Measurements from ENCODE around the gene SCGB1D1.

Gene SCGB1D1

GRCh38 chr11:62172294-62172693 is 17.7 kb upstream of the SCGB1D1 start:
- Histone ChIP-seq H2BK120ac (ENCODE audit: low read depth, low read length) (no peak overlapping the region), H3K9me3 (replicated peaks in 1 of 2; ENCODE audit: control insufficient read depth in 2 of 2, insufficient read depth in 1 of 2, low read depth in 1 of 2, low read length in 2 of 2) (no peaks in the 10 kb centered on the region), H2BK12ac (ENCODE audit: low read length) (no peak overlapping the region), H3K36me3 (replicated peaks in 1 of 2; ENCODE audit: control insufficient read depth in 2 of 2, insufficient read depth in 2 of 2, low read length in 2 of 2) (no peaks in the 10 kb centered on the region), H3K4me1 (ENCODE audit: control insufficient read depth in 2 of 2, insufficient read depth in 1 of 2, low read depth in 1 of 2, low read length in 2 of 2) (peaks cover 0 to 1% of the 10 kb centered on the region in 2 donors), H4K91ac (ENCODE audit: low read depth, low read length, poor library complexity) (no peak overlapping the region), H3K18ac (ENCODE audit: low read length) (no peak overlapping the region), H3K4me2 (ENCODE audit: insufficient read depth, low read length, poor library complexity, severe bottlenecking) (no peak overlapping the region), H3K14ac (ENCODE audit: low read length) (no peak overlapping the region), H3K4ac (ENCODE audit: low read length) (no peak overlapping the region), H3K4me3 (ENCODE audit: low read length in 2 of 2) (no peak overlapping the region), H3K9ac (ENCODE audit: low read depth, low read length, poor library complexity) (no peak overlapping the region), H4K8ac (ENCODE audit: low read depth, low read length) (no peak overlapping the region), H2AK5ac (ENCODE audit: low read depth, low read length) (no peak overlapping the region), H3K27ac (replicated peaks; ENCODE audit: low read length) (no peak overlapping the region), H3K23ac (ENCODE audit: low read depth, low read length, poor library complexity) (no peak overlapping the region), H2BK15ac (ENCODE audit: low read length) (no peak overlapping the region), H3K79me1 (ENCODE audit: low read depth, low read length) (no peaks in the 10 kb centered on the region), H2BK5ac (ENCODE audit: low read length) (no peak overlapping the region), H3K27me3 (ENCODE audit: control insufficient read depth in 3 of 3, insufficient read depth in 3 of 3, low read depth in 1 of 3, low read length in 3 of 3) (peaks cover 0 to 34% (median 2%) of the 10 kb centered on the region in 3 experiments), H2AFZ (ENCODE audit: low read length) (no peak overlapping the region)
- WGBS, 2 donors (ENCODE audit: extremely low coverage in 2 of 2, insufficient read length in 2 of 2, insufficient replicate concordance in 1 of 2), result no CpG with 5 or more reads among the region's 7 CpGs
- DNase-seq (ENCODE audit: low spot score), result no peak

DNA sequence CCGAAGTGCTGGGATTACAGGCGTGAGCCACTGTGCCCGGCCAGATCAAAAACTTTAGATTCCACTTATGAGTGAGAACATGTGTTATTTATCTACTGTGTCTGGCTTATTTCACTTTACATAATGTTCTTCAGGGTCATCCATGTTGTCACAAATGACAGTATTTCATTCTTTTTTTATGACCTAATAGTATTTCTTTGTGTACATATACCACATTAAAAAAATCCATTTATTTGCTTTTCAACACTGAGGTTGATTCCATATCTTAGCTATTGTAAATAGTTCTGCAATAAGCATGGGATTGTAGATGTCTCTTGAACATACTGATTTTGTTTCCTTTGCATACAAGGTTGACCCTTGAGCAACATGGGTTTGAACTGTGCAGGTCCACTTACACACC is 13.2 kb upstream of the SCGB1D1 start:
- no peak overlapping the region for H3K4me3 ChIP-seq (ENCODE audit: low read length in 2 of 2)
- H2BK12ac ChIP-seq (ENCODE audit: low read length), result no peak overlapping the region
- no peak overlapping the region for H3K27ac ChIP-seq (replicated peaks; ENCODE audit: low read length)
- no peak overlapping the region for H4K8ac ChIP-seq (ENCODE audit: low read depth, low read length)
- WGBS, 2 donors (ENCODE audit: extremely low coverage in 2 of 2, insufficient read length in 2 of 2, insufficient replicate concordance in 1 of 2), result no CpG with 5 or more reads among the region's 3 CpGs
- H3K18ac ChIP-seq (ENCODE audit: low read length), result no peak overlapping the region
- no peak overlapping the region for H2AFZ ChIP-seq (ENCODE audit: low read length)
- no peak overlapping the region for H3K23ac ChIP-seq (ENCODE audit: low read depth, low read length, poor library complexity)
- H3K4ac ChIP-seq (ENCODE audit: low read length), result no peak overlapping the region
- no peak overlapping the region for H3K14ac ChIP-seq (ENCODE audit: low read length)
- H3K79me1 ChIP-seq (ENCODE audit: low read depth, low read length), result no peaks in the 10 kb centered on the region
- H2BK120ac ChIP-seq (ENCODE audit: low read depth, low read length), result no peak overlapping the region
- no peak overlapping the region for H2BK5ac ChIP-seq (ENCODE audit: low read length)
- no peak overlapping the region for H4K91ac ChIP-seq (ENCODE audit: low read depth, low read length, poor library complexity)
- H3K9me3 ChIP-seq (replicated peaks in 1 of 2; ENCODE audit: control insufficient read depth in 2 of 2, insufficient read depth in 1 of 2, low read depth in 1 of 2, low read length in 2 of 2), result no peaks in the 10 kb centered on the region
- H3K9ac ChIP-seq (ENCODE audit: low read depth, low read length, poor library complexity), result no peak overlapping the region
- no peak for DNase-seq (ENCODE audit: low spot score)
- no peak overlapping the region for H3K4me2 ChIP-seq (ENCODE audit: insufficient read depth, low read length, poor library complexity, severe bottlenecking)
- H2BK15ac ChIP-seq (ENCODE audit: low read length), result no peak overlapping the region
- no peaks in the 10 kb centered on the region for H3K36me3 ChIP-seq (replicated peaks in 1 of 2; ENCODE audit: control insufficient read depth in 2 of 2, insufficient read depth in 2 of 2, low read length in 2 of 2)
- peaks cover 0 to 28% (median 0%) of the 10 kb centered on the region in 3 experiments for H3K27me3 ChIP-seq (ENCODE audit: control insufficient read depth in 3 of 3, insufficient read depth in 3 of 3, low read depth in 1 of 3, low read length in 3 of 3)
- no peak overlapping the region for H2AK5ac ChIP-seq (ENCODE audit: low read depth, low read length)
- no peaks in the 10 kb centered on the region for H3K4me1 ChIP-seq (ENCODE audit: control insufficient read depth in 2 of 2, insufficient read depth in 1 of 2, low read depth in 1 of 2, low read length in 2 of 2)

DNA sequence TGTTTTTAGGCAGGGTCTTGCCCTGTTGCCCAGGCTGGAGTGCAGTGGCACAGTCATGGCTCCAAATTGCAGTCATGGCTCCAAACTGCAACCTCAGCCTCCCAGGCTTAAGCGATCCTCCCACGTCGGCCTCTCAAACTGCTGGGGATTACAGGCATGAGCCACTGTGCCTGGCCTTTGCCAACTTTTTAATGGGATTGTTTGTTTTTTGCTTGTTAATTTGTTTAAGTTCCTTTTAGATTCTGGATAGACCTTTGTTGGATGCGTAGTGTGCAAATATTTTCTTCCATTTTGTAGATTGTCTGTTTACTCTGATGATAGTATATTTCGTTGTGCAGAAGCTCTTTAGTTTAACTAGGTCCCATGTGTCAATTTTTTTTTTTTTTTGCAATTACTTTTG is 10.0 kb upstream of the SCGB1D1 start:
- H2BK15ac ChIP-seq (ENCODE audit: low read length), result no peak overlapping the region
- H3K4ac ChIP-seq (ENCODE audit: low read length), result no peak overlapping the region
- no peak overlapping the region for H3K9ac ChIP-seq (ENCODE audit: low read depth, low read length, poor library complexity)
- H2AK5ac ChIP-seq (ENCODE audit: low read depth, low read length), result no peak overlapping the region
- no peak overlapping the region for H4K8ac ChIP-seq (ENCODE audit: low read depth, low read length)
- no peak overlapping the region for H3K4me2 ChIP-seq (ENCODE audit: insufficient read depth, low read length, poor library complexity, severe bottlenecking)
- no peak overlapping the region for H3K14ac ChIP-seq (ENCODE audit: low read length)
- no peak overlapping the region for H2BK120ac ChIP-seq (ENCODE audit: low read depth, low read length)
- no peak overlapping the region for H3K18ac ChIP-seq (ENCODE audit: low read length)
- H3K79me1 ChIP-seq (ENCODE audit: low read depth, low read length), result no peaks in the 10 kb centered on the region
- H3K27me3 ChIP-seq (ENCODE audit: control insufficient read depth in 3 of 3, insufficient read depth in 3 of 3, low read depth in 1 of 3, low read length in 3 of 3), result peaks cover 0 to 16% (median 0%) of the 10 kb centered on the region in 3 experiments
- H3K27ac ChIP-seq (replicated peaks; ENCODE audit: low read length), result no peak overlapping the region
- H3K23ac ChIP-seq (ENCODE audit: low read depth, low read length, poor library complexity), result no peak overlapping the region
- DNase-seq (ENCODE audit: low spot score), result no peak
- H4K91ac ChIP-seq (ENCODE audit: low read depth, low read length, poor library complexity), result no peak overlapping the region
- no peaks in the 10 kb centered on the region for H3K9me3 ChIP-seq (replicated peaks in 1 of 2; ENCODE audit: control insufficient read depth in 2 of 2, insufficient read depth in 1 of 2, low read depth in 1 of 2, low read length in 2 of 2)
- no peak overlapping the region for H2BK5ac ChIP-seq (ENCODE audit: low read length)
- H2AFZ ChIP-seq (ENCODE audit: low read length), result no peak overlapping the region
- no peak overlapping the region for H3K4me3 ChIP-seq (ENCODE audit: low read length in 2 of 2)
- no peaks in the 10 kb centered on the region for H3K36me3 ChIP-seq (replicated peaks in 1 of 2; ENCODE audit: control insufficient read depth in 2 of 2, insufficient read depth in 2 of 2, low read length in 2 of 2)
- WGBS, 2 donors (ENCODE audit: extremely low coverage in 2 of 2, insufficient read length in 2 of 2, insufficient replicate concordance in 1 of 2), result no CpG with 5 or more reads among the region's 5 CpGs
- H3K4me1 ChIP-seq (ENCODE audit: control insufficient read depth in 2 of 2, insufficient read depth in 1 of 2, low read depth in 1 of 2, low read length in 2 of 2), result no peaks in the 10 kb centered on the region
- H2BK12ac ChIP-seq (ENCODE audit: low read length), result no peak overlapping the region

DNA sequence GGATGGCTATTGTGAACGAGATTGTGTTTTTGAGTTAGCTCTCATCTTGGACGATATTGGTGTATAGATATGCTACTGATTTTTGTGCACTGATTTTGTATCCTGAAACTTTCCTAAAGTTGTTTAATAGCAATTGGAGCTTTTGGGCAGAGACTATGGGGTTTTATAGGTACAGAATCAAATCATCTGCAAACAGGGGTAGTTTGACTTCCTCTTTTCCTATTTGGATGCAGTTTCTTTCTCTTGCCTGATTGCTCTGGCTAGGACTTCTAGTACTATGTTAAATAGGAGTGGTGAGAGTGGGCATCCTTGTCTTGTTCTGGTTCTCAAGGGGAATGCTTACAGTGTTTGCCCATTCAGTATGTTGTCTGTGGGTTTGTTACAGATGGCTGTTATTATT is 8.9 kb upstream of the SCGB1D1 start:
- no peak overlapping the region for H3K4me2 ChIP-seq (ENCODE audit: insufficient read depth, low read length, poor library complexity, severe bottlenecking)
- H2AFZ ChIP-seq (ENCODE audit: low read length), result no peak overlapping the region
- H3K23ac ChIP-seq (ENCODE audit: low read depth, low read length, poor library complexity), result no peak overlapping the region
- no peak overlapping the region for H3K14ac ChIP-seq (ENCODE audit: low read length)
- H3K4me3 ChIP-seq (ENCODE audit: low read length in 2 of 2), result no peak overlapping the region
- no peak overlapping the region for H3K27ac ChIP-seq (replicated peaks; ENCODE audit: low read length)
- no peak overlapping the region for H4K8ac ChIP-seq (ENCODE audit: low read depth, low read length)
- no peak overlapping the region for H2BK120ac ChIP-seq (ENCODE audit: low read depth, low read length)
- no peak overlapping the region for H3K4ac ChIP-seq (ENCODE audit: low read length)
- H2BK5ac ChIP-seq (ENCODE audit: low read length), result no peak overlapping the region
- H2BK12ac ChIP-seq (ENCODE audit: low read length), result no peak overlapping the region
- H3K18ac ChIP-seq (ENCODE audit: low read length), result no peak overlapping the region
- H2BK15ac ChIP-seq (ENCODE audit: low read length), result no peak overlapping the region
- no peaks in the 10 kb centered on the region for H3K79me1 ChIP-seq (ENCODE audit: low read depth, low read length)
- WGBS, 2 donors (ENCODE audit: extremely low coverage in 2 of 2, insufficient read length in 2 of 2, insufficient replicate concordance in 1 of 2), result no CpG with 5 or more reads among the region's 2 CpGs
- no peaks in the 10 kb centered on the region for H3K4me1 ChIP-seq (ENCODE audit: control insufficient read depth in 2 of 2, insufficient read depth in 1 of 2, low read depth in 1 of 2, low read length in 2 of 2)
- H3K9ac ChIP-seq (ENCODE audit: low read depth, low read length, poor library complexity), result no peak overlapping the region
- no peaks in the 10 kb centered on the region for H3K9me3 ChIP-seq (replicated peaks in 1 of 2; ENCODE audit: control insufficient read depth in 2 of 2, insufficient read depth in 1 of 2, low read depth in 1 of 2, low read length in 2 of 2)
- H3K27me3 ChIP-seq (ENCODE audit: control insufficient read depth in 3 of 3, insufficient read depth in 3 of 3, low read depth in 1 of 3, low read length in 3 of 3), result peaks cover 0 to 13% (median 0%) of the 10 kb centered on the region in 3 experiments
- no peaks in the 10 kb centered on the region for H3K36me3 ChIP-seq (replicated peaks in 1 of 2; ENCODE audit: control insufficient read depth in 2 of 2, insufficient read depth in 2 of 2, low read length in 2 of 2)
- H2AK5ac ChIP-seq (ENCODE audit: low read depth, low read length), result no peak overlapping the region
- no peak for DNase-seq (ENCODE audit: low spot score)
- no peak overlapping the region for H4K91ac ChIP-seq (ENCODE audit: low read depth, low read length, poor library complexity)

All from neuronal stem cell (in vitro differentiated cells).